GM23248 (cell line): ENCODE results near the gene UNC5A.

ENCODE experiments used
- EZH2 ChIP-seq: fragments of 200-600 bp; sonication (generic); IDR thresholded peaks from 2 replicates; pipeline ENCODE4 v1.6.1; 2018; ENCODE audit warnings: antibody characterized with exemption, mild to moderate bottlenecking; ENCODE audit not compliant: insufficient read depth, poor library complexity, severe bottlenecking
- EZH2phosphoT487 ChIP-seq: fragments of 200-600 bp; sonication (generic); IDR thresholded peaks from 2 replicates; pipeline ENCODE4 v1.6.1; 2018; ENCODE audit warnings: antibody characterized with exemption, moderate library complexity, mild to moderate bottlenecking, low read depth; ENCODE audit not compliant: insufficient read depth

GRCh38 chr5:176857894-176858273 is 47.5 kb downstream of the UNC5A start:
- TF ChIP-seq EZH2 (no peak), EZH2phosphoT487 (no peak)
